B cell (primary cell): ENCODE results near the gene PAQR7. TPM values are rescaled to one million over a fixed set of nuclear protein-coding genes. Genes with fewer than 3 reads are reported as not detected.

ENCODE experiments used
- ATAC-seq: fragments of 200-7000 bp; cut with Tn5 transposase; one replicate; pipeline ENCODE4 v1.10.0; 2021; ENCODE audit warnings: low read depth, mild to moderate bottlenecking, moderate number of reproducible peaks, moderate library complexity
- CTCF ChIA-PET: fragments of 350-600 bp; sonication (Branson Sonifier 250); formaldehyde crosslinking; loops from one replicate; lab custom pipeline; 2021; ENCODE audit warnings: antibody characterized with exemption, inconsistent platforms; lab: Charles Lee
- POLR2A ChIA-PET: fragments of 350-600 bp; sonication (Branson Sonifier 250); formaldehyde crosslinking; loops from one replicate; lab custom pipeline; 2021; ENCODE audit warnings: antibody characterized with exemption; lab: Charles Lee
- DNase-seq: peaks from one replicate; pipeline ENCODE4 v3.0.0; 2013
- H2AFZ ChIP-seq: 2 replicates; pipeline ENCODE4 v1.6.1; 2012; ENCODE audit warnings: mild to moderate bottlenecking, low read depth, low read length; ENCODE audit not compliant: insufficient read depth, poor library complexity, severe bottlenecking
- H3K27ac ChIP-seq, 2 donors: 1 replicate in 1 of 2; 2 replicates in 1 of 2; pipeline ENCODE4 v1.5.1; 2012 to 2013; ENCODE audit warnings: low read length in 2 of 2, mild to moderate bottlenecking in 2 of 2, moderate library complexity in 1 of 2
- H3K27me3 ChIP-seq, 4 experiments: fragments of 200-600 bp in 1 of 4; sonication (generic) in 1 of 4; replicated peaks in 1 of 4; 1 replicate in 2 of 4; 2 replicates in 2 of 4; pipeline versions ENCODE4 v1.6.1 to v1.7.0; 2013 to 2016; ENCODE audit warnings: low read length in 3 of 4, mild to moderate bottlenecking in 2 of 4, mixed read lengths in 1 of 4, moderate library complexity in 1 of 4; ENCODE audit not compliant: insufficient read depth in 4 of 4, control insufficient read depth in 3 of 4; ENCODE audit errors: control extremely low read depth in 1 of 4
- H3K36me3 ChIP-seq, 2 experiments: replicated peaks in 1 of 2; 1 replicate in 1 of 2; 2 replicates in 1 of 2; pipeline versions ENCODE4 v1.6.1 to v1.7.1; 2013; ENCODE audit warnings: low read length in 1 of 2; ENCODE audit not compliant: insufficient read depth in 2 of 2, control insufficient read depth in 1 of 2; ENCODE audit errors: control extremely low read depth in 1 of 2, extremely low read depth in 1 of 2
- H3K4me1 ChIP-seq, 2 donors: fragments of 200-600 bp in 1 of 2; sonication (generic) in 1 of 2; 1 replicate in 1 of 2; 2 replicates in 1 of 2; pipeline versions ENCODE4 v1.5.1 to v1.6.1; 2013 to 2017; ENCODE audit warnings: low read length in 2 of 2; ENCODE audit not compliant: control insufficient read depth in 2 of 2, insufficient read depth in 2 of 2
- H3K4me2 ChIP-seq: replicated peaks from 2 replicates; pipeline ENCODE3; 2012; ENCODE audit warnings: mild to moderate bottlenecking, low read depth, low read length; ENCODE audit not compliant: poor library complexity, severe bottlenecking
- H3K4me3 ChIP-seq, 5 experiments: fragments of 200-600 bp in 1 of 5; sonication (generic) in 1 of 5; 1 replicate in 3 of 5; 2 replicates in 2 of 5; pipeline versions ENCODE4 v1.5.1 to v1.7.0; 2011 to 2016; ENCODE audit warnings: low read length in 4 of 5, mild to moderate bottlenecking in 4 of 5, low read depth in 2 of 5, control low read depth in 1 of 5, moderate library complexity in 1 of 5; ENCODE audit not compliant: insufficient read depth in 1 of 5; ENCODE audit errors: control extremely low read depth in 1 of 5, extremely low read depth in 1 of 5
- H3K79me2 ChIP-seq: fragments of 200-600 bp; sonication (generic); one replicate; pipeline ENCODE4 v1.6.0; 2016; ENCODE audit warnings: low read length; ENCODE audit not compliant: control insufficient read depth, insufficient read depth
- H3K9ac ChIP-seq: fragments of 200-600 bp; sonication (generic); 2 replicates; pipeline ENCODE4 v1.6.1; 2017; ENCODE audit warnings: mild to moderate bottlenecking, low read length, moderate library complexity
- H3K9me3 ChIP-seq, 3 donors: one replicate each; pipeline versions ENCODE4 v1.6.1 to v1.7.1; 2013; ENCODE audit warnings: low read length in 2 of 3; ENCODE audit not compliant: control insufficient read depth in 2 of 3, insufficient read depth in 1 of 3; ENCODE audit errors: control extremely low read depth in 1 of 3
- H4K20me1 ChIP-seq: 2 replicates; pipeline ENCODE4 v1.6.0; 2012; ENCODE audit warnings: mild to moderate bottlenecking, low read length; ENCODE audit not compliant: insufficient read depth, control insufficient read depth, poor library complexity, severe bottlenecking
- H3K27ac Mint-ChIP-seq: one replicate; pipeline ENCODE4 v1.8.0; 2021; ENCODE audit warnings: mixed read lengths
- H3K27me3 Mint-ChIP-seq: one replicate; pipeline ENCODE4 v1.8.0; 2021; ENCODE audit warnings: mixed read lengths
- H3K4me1 Mint-ChIP-seq: one replicate; pipeline ENCODE4 v1.8.0; 2021; ENCODE audit warnings: mixed read lengths
- H3K4me3 Mint-ChIP-seq: one replicate; pipeline ENCODE4 v1.8.0; 2021; ENCODE audit warnings: mixed read lengths
- H3K9me3 Mint-ChIP-seq: one replicate; pipeline ENCODE4 v1.8.0; 2022; ENCODE audit warnings: mixed read lengths; ENCODE audit not compliant: insufficient read depth
- EZH2 ChIP-seq: IDR thresholded peaks from 2 replicates; pipeline ENCODE4 v1.6.1; 2012; ENCODE audit warnings: borderline replicate concordance, low read depth, mild to moderate bottlenecking, moderate library complexity, low read length; ENCODE audit not compliant: insufficient read depth, poor library complexity, severe bottlenecking
- WGBS: methylation state at CpG from one replicate; pipeline ENCODE4 v1.1.5; 2013; ENCODE audit warnings: missing lambda C conversion rate; ENCODE audit not compliant: insufficient coverage; 5-methylcytosine and 5-hydroxymethylcytosine counted together
- intact Hi-C: fragments of 100-400 bp; cut with micrococcal nuclease; formaldehyde crosslinking; loops from one replicate; pipeline ENCODE4 v1.10.0; 2022
- polyA plus RNA-seq: library from polyadenylated mRNA; depleted of rRNA; stranded (reverse); fragments of >200 nt; gene quantifications from 2 replicates; pipeline ENCODE4 v1.2.3, GENCODE V29; 2012
- small RNA-seq: library from RNA; depleted of rRNA; stranded (forward); fragments of <200 nt; gene quantifications from one replicate; pipeline ENCODE3, GENCODE V24; 2012; ENCODE audit warnings: low replicate concordance, low read depth; ENCODE audit not compliant: insufficient read length
- total RNA-seq, 2 donors: library from RNA; stranded (reverse); fragments of 120-200 nt in 1 of 2; gene quantifications; 1 replicate in 1 of 2; 2 replicates in 1 of 2; pipeline versions ENCODE4 v1.2.3 to v1.2.4, GENCODE V29; 2013 to 2022
- TF ChIP-seq, protein P1 (sequence below): fragments of 200-600 bp; IDR thresholded peaks from one replicate; pipeline ENCODE4 v1.8.0; 2022; ENCODE audit warnings: antibody characterized with exemption, mild to moderate bottlenecking

Gene PAQR7
- total and polyA plus RNA-seq, 2 donors (not counting 1 experiment from before 2014, with no cell fraction given), result 4.2 to 5.5 TPM

DNA sequence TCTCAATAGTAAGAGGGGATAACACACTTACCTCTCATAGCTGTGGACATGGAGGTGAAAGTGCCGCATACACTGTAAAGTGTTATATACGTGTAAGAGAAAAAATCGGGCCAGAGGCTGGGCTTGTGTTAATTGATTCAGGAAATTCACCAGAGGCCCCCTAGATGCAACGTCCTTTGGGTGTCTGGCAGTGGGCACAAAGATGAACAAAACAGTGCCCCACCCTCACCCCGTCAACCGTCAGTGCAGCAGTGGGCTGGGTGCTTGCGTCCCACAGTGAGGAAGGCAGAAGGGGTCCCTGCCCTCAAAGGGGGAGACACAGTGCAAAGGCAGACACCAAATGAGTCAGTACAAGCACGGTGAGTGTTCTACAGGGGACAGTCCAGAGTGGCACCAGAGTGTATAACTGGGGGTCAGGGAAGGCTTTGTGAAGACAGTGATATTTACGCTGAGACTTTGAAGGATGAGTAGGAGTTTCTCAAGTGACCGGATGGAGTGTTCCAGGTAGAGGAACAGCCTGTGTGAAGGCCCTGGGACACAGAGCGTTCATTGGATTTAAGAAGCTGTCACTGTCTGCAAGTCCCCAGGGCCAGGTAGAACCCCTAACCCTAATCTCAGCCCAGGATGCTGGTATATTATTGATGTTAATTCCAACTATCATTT is 62.3 kb downstream of the PAQR7 start:
- H2AFZ ChIP-seq, result no peak overlapping the region
- no peaks in the 10 kb centered on the region for H3K79me2 ChIP-seq
- no peak overlapping the region for H3K4me3 Mint-ChIP-seq
- CTCF ChIA-PET, result interaction anchor here (5.4 to 6.1 kb wide), 2 partner anchors 205 to 309 kb away, joined by 34 to 59 read pairs; no protein-coding TSS in a partner anchor
- H3K9ac ChIP-seq, result no peak overlapping the region
- H3K9me3 ChIP-seq, result no peaks in the 10 kb centered on the region
- H3K4me1 Mint-ChIP-seq, result peaks cover 18% of the 10 kb centered on the region
- H4K20me1 ChIP-seq, result no peaks in the 10 kb centered on the region
- no peak overlapping the region for H3K4me2 ChIP-seq
- peaks cover 0 to 3% of the 10 kb centered on the region in 2 experiments for H3K36me3 ChIP-seq
- no peaks in the 10 kb centered on the region for H3K27me3 Mint-ChIP-seq
- H3K27me3 ChIP-seq, result no peaks in the 10 kb centered on the region
- ATAC-seq (no peak), DNase-seq (no peak)
- no peak overlapping the region for H3K4me3 ChIP-seq
- 82% methylated on average over 9 of the region's 11 CpGs for WGBS
- no peak overlapping the region for H3K27ac ChIP-seq
- intact Hi-C loops, result loop anchor here (5.0 to 10.0 kb wide), 2 partner anchors 411 to 568 kb away; partner anchors contain the start of gene RSRP1
- peaks cover 11 to 23% of the 10 kb centered on the region in 2 donors for H3K4me1 ChIP-seq
- TF ChIP-seq, protein P1, sequence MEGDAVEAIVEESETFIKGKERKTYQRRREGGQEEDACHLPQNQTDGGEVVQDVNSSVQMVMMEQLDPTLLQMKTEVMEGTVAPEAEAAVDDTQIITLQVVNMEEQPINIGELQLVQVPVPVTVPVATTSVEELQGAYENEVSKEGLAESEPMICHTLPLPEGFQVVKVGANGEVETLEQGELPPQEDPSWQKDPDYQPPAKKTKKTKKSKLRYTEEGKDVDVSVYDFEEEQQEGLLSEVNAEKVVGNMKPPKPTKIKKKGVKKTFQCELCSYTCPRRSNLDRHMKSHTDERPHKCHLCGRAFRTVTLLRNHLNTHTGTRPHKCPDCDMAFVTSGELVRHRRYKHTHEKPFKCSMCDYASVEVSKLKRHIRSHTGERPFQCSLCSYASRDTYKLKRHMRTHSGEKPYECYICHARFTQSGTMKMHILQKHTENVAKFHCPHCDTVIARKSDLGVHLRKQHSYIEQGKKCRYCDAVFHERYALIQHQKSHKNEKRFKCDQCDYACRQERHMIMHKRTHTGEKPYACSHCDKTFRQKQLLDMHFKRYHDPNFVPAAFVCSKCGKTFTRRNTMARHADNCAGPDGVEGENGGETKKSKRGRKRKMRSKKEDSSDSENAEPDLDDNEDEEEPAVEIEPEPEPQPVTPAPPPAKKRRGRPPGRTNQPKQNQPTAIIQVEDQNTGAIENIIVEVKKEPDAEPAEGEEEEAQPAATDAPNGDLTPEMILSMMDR, result no peak
- no peak for TF ChIP-seq EZH2
- H3K27ac Mint-ChIP-seq, result no peak overlapping the region
- H3K9me3 Mint-ChIP-seq, result no peaks in the 10 kb centered on the region
- POLR2A ChIA-PET, result no interaction called here

Small RNA genes within 50 kb of the gene (small RNA-seq; reads per million reads assigned to genes)
- gene AL033528.1, result not detected
- gene RF00019, result not detected
- gene SNRPFP2, result not detected

Other genes starting within 250 kb of the PAQR7 start
- gene SELENON, start 75.5 kb downstream of the PAQR7 start, total RNA-seq, result 16.5 and 16.7 TPM in 2 replicates
- gene SELENON, start 75.5 kb downstream of the PAQR7 start, polyA plus RNA-seq, result 8.5 and 10.9 TPM in 2 replicates
- gene MTFR1L, start 55.8 kb downstream of the PAQR7 start, total RNA-seq, result 40.9 and 41.5 TPM in 2 replicates
- 39.5 and 44.6 TPM in 2 replicates for gene MTFR1L, start 55.8 kb downstream of the PAQR7 start, polyA plus RNA-seq
- gene AUNIP, start 16.3 kb downstream of the PAQR7 start, total RNA-seq, result 0.27 TPM in 1 of 2 replicates, not detected in the other
- not detected in 2 replicates for gene AUNIP, start 16.3 kb downstream of the PAQR7 start, polyA plus RNA-seq
- gene STMN1, start 30.7 kb upstream of the PAQR7 start, total RNA-seq, result 42.2 and 48.0 TPM in 2 replicates
- 9.9 and 20.7 TPM in 2 replicates for gene STMN1, start 30.7 kb upstream of the PAQR7 start, polyA plus RNA-seq
- 8.8 and 10.8 TPM in 2 replicates for gene PAFAH2, start 122.4 kb upstream of the PAQR7 start, total RNA-seq
- 5.1 and 6.0 TPM in 2 replicates for gene PAFAH2, start 122.4 kb upstream of the PAQR7 start, polyA plus RNA-seq
- gene EXTL1, start 146.1 kb upstream of the PAQR7 start, total RNA-seq, result 0.12 TPM in 2 replicates
- gene EXTL1, start 146.1 kb upstream of the PAQR7 start, polyA plus RNA-seq, result not detected in 2 replicates
- gene SLC30A2, start 170.4 kb upstream of the PAQR7 start, total RNA-seq, result not detected in 2 replicates
- gene SLC30A2, start 170.4 kb upstream of the PAQR7 start, polyA plus RNA-seq, result not detected in 2 replicates
- gene TRIM63, start 191.9 kb upstream of the PAQR7 start, total RNA-seq, result not detected in 2 replicates
- gene TRIM63, start 191.9 kb upstream of the PAQR7 start, polyA plus RNA-seq, result 0.22 TPM in 1 of 2 replicates, not detected in the other
- gene PDIK1L, start 236.1 kb upstream of the PAQR7 start, total RNA-seq, result 15.2 and 17.3 TPM in 2 replicates
- 1.3 and 2.0 TPM in 2 replicates for gene PDIK1L, start 236.1 kb upstream of the PAQR7 start, polyA plus RNA-seq